Muscle layer of colon (tissue), 2 donors: Measurements from ENCODE around the gene SEMA6D.

Source experiments
- H3K27ac ChIP-seq: one replicate; pipeline ENCODE4 v1.7.0; 2013; ENCODE audit warnings: low read depth, mild to moderate bottlenecking, low read length, moderate library complexity
- H3K27me3 ChIP-seq, 2 donors: one replicate each; pipeline ENCODE4 v1.7.0; 2013; ENCODE audit warnings: low read length in 2 of 2, mild to moderate bottlenecking in 2 of 2; ENCODE audit not compliant: insufficient read depth in 2 of 2, control insufficient read depth in 1 of 2
- H3K36me3 ChIP-seq: one replicate; pipeline ENCODE4 v1.7.0; 2013; ENCODE audit warnings: mild to moderate bottlenecking, low read length; ENCODE audit not compliant: insufficient read depth
- H3K4me1 ChIP-seq: one replicate; pipeline ENCODE4 v1.7.0; 2013; ENCODE audit warnings: mild to moderate bottlenecking, low read length; ENCODE audit not compliant: insufficient read depth
- H3K4me3 ChIP-seq, 2 donors: one replicate each; pipeline ENCODE4 v1.7.0; 2013; ENCODE audit warnings: low read length in 2 of 2, low read depth in 1 of 2, mild to moderate bottlenecking in 1 of 2, moderate library complexity in 1 of 2
- H3K9ac ChIP-seq: one replicate; pipeline ENCODE4 v1.7.0; 2013; ENCODE audit warnings: low read length
- H3K9me3 ChIP-seq: one replicate; pipeline ENCODE4 v1.7.0; 2013; ENCODE audit warnings: mild to moderate bottlenecking, low read length
- donor health status: abdominal sarcoma.
- donor health status: Adenocarcinoma of cecum.

The SEMA6D gene

DNA sequence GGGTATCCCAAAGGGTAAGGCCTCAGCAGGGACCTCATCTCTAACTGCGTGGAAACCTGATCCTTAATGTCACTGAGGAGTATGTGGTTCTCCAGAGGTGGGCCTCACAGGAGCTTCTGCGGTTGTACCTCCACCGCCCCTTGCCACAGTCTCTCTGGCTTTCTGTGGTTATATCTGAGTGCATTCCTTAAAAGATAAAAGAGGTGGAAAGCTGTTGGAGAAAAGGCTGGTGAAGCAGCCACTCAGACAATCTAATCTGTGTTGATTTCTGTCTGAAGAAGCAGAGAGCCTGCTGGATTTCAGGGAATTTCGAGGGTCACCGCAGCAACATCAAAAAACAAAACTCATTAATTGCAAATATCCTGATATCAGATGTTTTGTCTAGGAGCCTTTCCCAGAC lies 51.4 kb downstream of the SEMA6D start:
- Histone ChIP-seq H3K36me3 (peaks cover 27% of the 10 kb centered on the region), H3K9ac (no peak overlapping the region), H3K27ac (no peak overlapping the region), H3K4me1 (no peaks in the 10 kb centered on the region), H3K9me3 (no peaks in the 10 kb centered on the region), H3K4me3 (no peak overlapping the region), H3K27me3 (no peaks in the 10 kb centered on the region)

DNA sequence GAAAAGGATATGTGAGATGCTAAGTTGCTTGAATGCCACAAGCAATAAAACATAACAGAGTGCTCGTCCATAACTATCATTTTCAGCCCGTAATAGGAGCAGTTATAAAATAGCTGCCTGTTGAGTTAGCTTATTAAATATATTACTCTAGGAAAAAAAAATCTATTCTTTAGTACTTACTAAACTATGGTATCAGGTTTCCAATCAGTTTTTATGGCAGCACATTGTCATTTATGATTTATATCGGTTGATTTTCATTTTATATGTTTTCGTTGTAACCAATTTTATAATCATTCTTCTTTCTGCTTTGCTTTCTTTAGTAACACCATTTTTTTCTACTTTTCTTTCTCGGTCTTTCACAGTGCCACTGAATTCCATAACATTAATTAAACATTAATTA lies 51.9 kb downstream of the SEMA6D start:
- Histone ChIP-seq H3K36me3 (peaks cover 23% of the 10 kb centered on the region), H3K9ac (no peak overlapping the region), H3K4me1 (no peaks in the 10 kb centered on the region), H3K4me3 (no peak overlapping the region), H3K27me3 (no peaks in the 10 kb centered on the region), H3K27ac (no peak overlapping the region), H3K9me3 (no peaks in the 10 kb centered on the region)

DNA sequence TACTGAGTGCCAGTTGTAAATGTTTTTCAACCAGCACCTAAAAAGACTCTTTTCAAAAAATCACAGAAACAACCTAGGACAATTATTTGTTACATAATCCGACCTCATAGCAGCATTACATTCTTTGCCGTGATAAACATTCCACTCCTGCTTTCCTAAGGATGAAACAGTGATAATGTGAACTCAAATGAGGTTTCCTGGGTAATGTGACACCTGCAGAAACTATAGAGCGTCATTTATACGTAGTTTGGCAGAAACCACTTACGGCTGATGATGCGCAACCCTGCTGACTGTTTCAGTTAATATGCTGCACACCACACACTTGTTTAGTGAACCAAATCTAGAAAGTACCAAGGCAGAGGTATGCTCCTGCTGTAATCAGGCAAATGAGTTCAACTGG lies 55.8 kb downstream of the SEMA6D start:
- Histone ChIP-seq H3K27me3 (no peaks in the 10 kb centered on the region), H3K36me3 (peaks cover 13% of the 10 kb centered on the region), H3K27ac (no peak overlapping the region), H3K9me3 (no peaks in the 10 kb centered on the region), H3K4me3 (no peak overlapping the region), H3K9ac (no peak overlapping the region), H3K4me1 (no peaks in the 10 kb centered on the region)

DNA sequence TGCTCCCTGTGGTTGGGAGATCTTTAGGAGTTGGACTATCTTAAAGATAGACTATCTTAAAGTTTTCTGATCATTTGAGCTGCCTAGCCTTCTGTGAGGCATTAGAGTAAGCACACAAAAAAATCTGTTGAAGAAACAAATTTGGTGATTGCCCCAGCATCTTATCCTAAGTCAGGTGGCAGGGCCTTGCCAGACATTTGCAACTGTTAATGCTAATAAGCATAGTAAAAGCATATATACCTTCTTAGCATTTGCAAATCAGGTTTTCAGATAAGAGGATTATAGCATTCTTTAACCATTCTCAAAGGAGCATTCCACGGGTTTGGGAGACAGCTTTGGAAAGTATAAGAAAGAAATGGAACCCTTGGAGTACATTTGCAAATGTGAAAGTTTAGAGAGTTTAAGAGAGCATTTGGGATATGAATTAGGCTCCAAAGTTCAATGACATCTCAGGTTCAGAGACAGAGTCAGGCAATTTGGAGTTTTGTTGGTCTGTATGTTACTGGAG lies 61.0 kb downstream of the SEMA6D start:
- Histone ChIP-seq H3K4me3 (no peak overlapping the region), H3K9me3 (no peaks in the 10 kb centered on the region), H3K27ac (no peak overlapping the region), H3K36me3 (no peaks in the 10 kb centered on the region), H3K4me1 (no peaks in the 10 kb centered on the region), H3K27me3 (no peaks in the 10 kb centered on the region), H3K9ac (no peak overlapping the region)

DNA sequence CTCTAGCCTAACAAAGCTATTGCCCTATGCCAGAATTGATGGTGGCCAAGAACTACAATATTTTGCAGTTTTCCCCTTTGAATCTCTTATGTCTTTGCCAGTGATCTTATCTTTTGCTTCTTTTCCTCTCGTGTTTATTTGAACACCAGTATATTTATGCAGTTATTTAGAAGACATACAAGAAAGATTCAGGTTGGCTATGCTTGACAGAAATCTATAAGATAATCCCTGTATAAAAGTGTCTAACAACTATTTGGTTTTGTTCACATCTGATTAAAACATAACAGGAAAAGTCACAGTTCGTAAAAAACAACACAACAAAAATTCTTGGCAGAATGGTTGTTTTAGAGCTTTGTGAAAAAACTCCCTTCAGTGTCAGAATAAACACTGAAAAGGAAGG lies 63.7 kb downstream of the SEMA6D start:
- no peaks in the 10 kb centered on the region for H3K9me3 ChIP-seq
- no peaks in the 10 kb centered on the region for H3K27me3 ChIP-seq
- H3K9ac ChIP-seq, result no peak overlapping the region
- H3K27ac ChIP-seq, result no peak overlapping the region
- H3K36me3 ChIP-seq, result no peaks in the 10 kb centered on the region
- H3K4me3 ChIP-seq, result no peak overlapping the region
- H3K4me1 ChIP-seq, result no peaks in the 10 kb centered on the region

DNA sequence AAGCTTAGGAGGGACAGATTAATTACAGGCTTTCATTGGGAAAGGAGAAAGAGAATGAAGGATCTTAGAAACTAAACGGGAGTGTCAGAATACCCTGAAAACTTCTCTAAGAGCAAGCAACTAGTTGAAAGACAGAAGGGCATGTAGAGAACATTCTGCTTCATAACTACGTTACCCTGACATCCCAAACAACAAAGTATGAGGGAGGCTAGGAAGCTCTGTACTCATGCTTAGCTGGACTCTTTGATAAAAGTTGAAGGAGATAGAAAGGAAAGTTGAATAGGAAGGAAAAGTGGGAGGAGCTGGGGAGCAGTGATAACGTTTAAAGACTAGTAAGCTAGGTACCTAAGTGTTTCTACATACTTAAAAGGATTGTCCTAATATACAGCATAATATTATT lies 64.2 kb downstream of the SEMA6D start:
- Histone ChIP-seq H3K9me3 (no peaks in the 10 kb centered on the region), H3K36me3 (no peaks in the 10 kb centered on the region), H3K4me3 (no peak overlapping the region), H3K27ac (no peak overlapping the region), H3K4me1 (no peaks in the 10 kb centered on the region), H3K9ac (no peak overlapping the region), H3K27me3 (no peaks in the 10 kb centered on the region)

DNA sequence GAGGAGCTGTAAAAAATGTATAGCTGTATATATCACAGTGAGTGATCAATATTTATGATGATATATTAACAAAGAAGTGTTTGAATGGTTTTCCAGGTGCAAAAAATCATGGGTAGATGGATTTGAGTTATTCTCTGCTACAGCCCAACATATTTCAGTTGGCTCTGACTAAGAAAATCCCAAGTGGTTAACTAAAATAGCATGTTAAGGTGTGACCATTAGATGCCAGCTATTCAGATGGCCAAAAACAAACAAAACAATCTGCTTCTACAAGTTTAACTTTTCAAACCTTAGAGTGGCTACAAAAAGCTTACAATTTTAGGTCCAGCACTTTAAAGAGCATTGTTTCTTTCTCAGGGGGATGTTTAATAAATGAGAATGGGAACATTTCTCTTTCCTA lies 67.5 kb downstream of the SEMA6D start:
- H3K27me3 ChIP-seq, result no peaks in the 10 kb centered on the region
- no peak overlapping the region for H3K9ac ChIP-seq
- H3K27ac ChIP-seq, result no peak overlapping the region
- no peaks in the 10 kb centered on the region for H3K4me1 ChIP-seq
- H3K36me3 ChIP-seq, result no peaks in the 10 kb centered on the region
- no peaks in the 10 kb centered on the region for H3K9me3 ChIP-seq
- H3K4me3 ChIP-seq, result no peak overlapping the region

DNA sequence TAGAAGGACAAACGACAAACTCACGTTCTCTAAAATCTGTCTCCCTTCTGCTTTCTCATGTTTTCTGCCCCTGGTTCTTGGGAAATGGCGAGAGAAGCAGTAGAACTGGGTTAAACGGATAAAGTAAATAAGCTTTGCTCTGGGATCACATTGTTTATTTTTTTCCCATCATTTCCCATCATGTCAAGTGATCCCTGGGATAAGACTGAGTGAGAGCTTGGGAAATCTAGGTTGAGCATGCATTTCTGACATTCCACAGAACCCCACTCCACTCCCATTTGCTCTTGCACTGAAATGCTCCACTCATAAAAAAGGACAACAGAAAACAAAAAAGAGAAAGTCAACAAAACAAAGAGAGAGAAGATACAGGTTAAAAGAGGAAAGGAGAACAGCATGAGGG lies 69.1 kb downstream of the SEMA6D start:
- no peaks in the 10 kb centered on the region for H3K4me1 ChIP-seq

DNA sequence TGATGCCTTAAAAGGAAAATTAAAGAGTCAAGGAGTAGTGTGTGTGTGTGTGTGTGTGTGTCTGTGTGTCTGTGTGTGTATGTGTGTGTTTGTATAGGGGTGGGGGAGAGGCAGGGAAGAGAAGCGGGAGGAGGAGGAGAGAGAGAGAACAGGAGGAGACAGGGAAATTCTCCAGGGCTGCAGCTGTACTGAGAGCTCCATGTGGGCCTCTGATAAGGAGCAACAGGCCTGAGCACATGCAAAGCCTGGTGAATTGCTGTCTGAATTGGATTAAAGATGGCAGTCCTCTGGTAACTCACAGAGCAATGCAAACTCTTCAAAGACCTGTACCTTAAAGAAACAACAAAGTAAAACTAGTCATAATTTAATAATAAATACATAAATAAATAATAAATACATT lies 70.6 kb downstream of the SEMA6D start:
- Histone ChIP-seq H3K9me3 (no peaks in the 10 kb centered on the region), H3K27me3 (no peaks in the 10 kb centered on the region), H3K4me3 (no peak overlapping the region), H3K27ac (no peak overlapping the region), H3K4me1 (no peaks in the 10 kb centered on the region), H3K36me3 (no peaks in the 10 kb centered on the region), H3K9ac (no peak overlapping the region)

More for the DNA sequence above, 69.1 kb downstream of the SEMA6D start:
- no peaks in the 10 kb centered on the region for H3K27me3 ChIP-seq
- no peaks in the 10 kb centered on the region for H3K36me3 ChIP-seq
- H3K9ac ChIP-seq, result no peak overlapping the region
- H3K4me3 ChIP-seq, result no peak overlapping the region
- no peak overlapping the region for H3K27ac ChIP-seq
- no peaks in the 10 kb centered on the region for H3K9me3 ChIP-seq

DNA sequence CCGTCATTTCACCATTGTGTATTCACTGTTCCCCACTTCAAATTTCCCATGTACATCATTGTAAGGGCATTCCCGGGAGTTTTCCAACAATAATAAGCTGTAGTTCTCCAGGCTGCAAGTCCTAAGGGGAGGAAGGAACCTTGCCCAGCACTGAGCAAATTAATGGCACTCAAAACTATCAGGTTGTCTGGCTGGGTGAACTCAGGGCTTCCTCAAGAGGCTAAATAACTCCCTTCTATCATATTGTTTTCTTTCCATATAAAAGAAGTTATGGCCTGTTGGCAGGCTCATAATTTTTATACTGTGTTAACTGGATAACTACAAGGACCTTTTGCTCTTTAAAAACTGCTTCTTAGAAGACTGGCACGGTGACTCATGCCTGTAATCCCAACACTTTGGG lies 71.4 kb downstream of the SEMA6D start:
- no peaks in the 10 kb centered on the region for H3K36me3 ChIP-seq
- H3K4me1 ChIP-seq, result no peaks in the 10 kb centered on the region
- no peak overlapping the region for H3K27ac ChIP-seq
- no peak overlapping the region for H3K4me3 ChIP-seq
- no peaks in the 10 kb centered on the region for H3K27me3 ChIP-seq
- no peaks in the 10 kb centered on the region for H3K9me3 ChIP-seq
- no peak overlapping the region for H3K9ac ChIP-seq

DNA sequence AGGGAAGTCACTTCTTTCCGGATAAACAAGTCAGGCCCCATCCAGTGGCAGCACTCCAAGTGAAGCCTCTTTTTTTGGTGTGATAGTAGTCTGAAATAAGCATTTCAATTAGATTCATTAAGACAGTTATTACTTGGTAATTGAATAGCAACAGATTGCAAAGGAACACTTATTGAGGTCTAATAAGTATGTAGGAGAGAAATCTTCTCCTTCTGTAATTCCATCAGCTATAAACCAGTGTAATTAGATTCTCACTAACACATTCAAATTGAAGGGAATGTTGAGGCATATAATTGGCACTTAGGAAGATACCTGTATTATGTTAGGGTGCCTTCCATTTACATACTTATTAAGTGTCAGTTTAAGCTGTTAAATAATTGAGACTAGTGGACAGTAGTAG lies 73.9 kb downstream of the SEMA6D start:
- H3K27me3 ChIP-seq, result no peaks in the 10 kb centered on the region
- no peak overlapping the region for H3K4me3 ChIP-seq
- no peak overlapping the region for H3K27ac ChIP-seq
- no peaks in the 10 kb centered on the region for H3K36me3 ChIP-seq
- no peak overlapping the region for H3K9ac ChIP-seq
- no peaks in the 10 kb centered on the region for H3K4me1 ChIP-seq
- no peaks in the 10 kb centered on the region for H3K9me3 ChIP-seq

DNA sequence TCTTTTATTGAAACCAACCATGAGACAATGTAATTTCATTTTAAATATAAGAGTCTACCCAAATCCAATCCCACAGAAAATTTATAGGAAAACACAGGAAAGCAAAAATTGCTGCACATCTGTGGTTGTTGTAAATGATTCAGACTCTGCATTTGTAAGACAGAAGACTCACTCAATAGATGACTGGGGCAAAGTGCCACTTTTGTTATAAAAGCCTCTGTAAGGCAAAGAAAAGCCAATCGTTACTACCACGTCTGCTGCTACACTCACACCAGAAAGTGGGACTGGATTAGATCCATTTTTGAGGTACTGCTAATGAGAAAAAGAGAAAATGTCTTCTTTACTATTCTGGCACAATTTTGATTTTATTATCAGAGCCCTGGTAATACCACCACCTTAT lies 74.9 kb downstream of the SEMA6D start:
- H3K27me3 ChIP-seq, result no peaks in the 10 kb centered on the region
- H3K9me3 ChIP-seq, result no peaks in the 10 kb centered on the region
- no peak overlapping the region for H3K9ac ChIP-seq
- no peaks in the 10 kb centered on the region for H3K4me1 ChIP-seq
- H3K36me3 ChIP-seq, result no peaks in the 10 kb centered on the region
- no peak overlapping the region for H3K27ac ChIP-seq
- no peak overlapping the region for H3K4me3 ChIP-seq
